ENCODE measurements around the gene TMA16. TPM values are rescaled to one million over a fixed set of nuclear protein-coding genes. Genes with fewer than 3 reads are reported as not detected.
"Not testable (repeated sequence)": the region's sequence is repeated elsewhere in the genome, so short reads cannot be mapped to it uniquely, and the experiment has no call there.

Gene TMA16
- total RNA-seq, 1 donor from 2014 or later: 36.9 TPM

- H3K27ac ChIP-seq: no peak overlapping the region
- DNase-seq (ENCODE audit: low spot score in 2 of 2): no peak
- peaks cover 0 to 7% of the 10 kb centered on the region in 2 donors for H3K36me3 ChIP-seq
- no peaks in the 10 kb centered on the region for H3K4me1 ChIP-seq
- no peaks in the 10 kb centered on the region for H3K27me3 ChIP-seq
- intact Hi-C loops (cut with DNase I): no loop called here
- H3K4me3 ChIP-seq: no peak overlapping the region
- H3K9me3 ChIP-seq: no peaks in the 10 kb centered on the region
- no peak for TF ChIP-seq CTCF (IDR thresholded peaks at IDR 0.05)
Observed at GRCh38 chr4:163534056-163534455, 39.6 kb downstream of the TMA16 start.

- H3K9me3 ChIP-seq: no peaks in the 10 kb centered on the region
- no peak for DNase-seq (ENCODE audit: low spot score in 2 of 2)
- H3K27me3 ChIP-seq: no peaks in the 10 kb centered on the region
- no peaks in the 10 kb centered on the region for H3K36me3 ChIP-seq
- TF ChIP-seq CTCF (IDR thresholded peaks at IDR 0.05): no peak
- no peaks in the 10 kb centered on the region for H3K4me1 ChIP-seq
- H3K4me3 ChIP-seq: no peak overlapping the region
- no peak overlapping the region for H3K27ac ChIP-seq
- intact Hi-C loops (cut with DNase I): no loop called here
Observed at GRCh38 chr4:163535657-163536056, 41.2 kb downstream of the TMA16 start.

GRCh38 chr4:163536091-163536490, 41.6 kb downstream of the TMA16 start:
- no peaks in the 10 kb centered on the region for H3K4me1 ChIP-seq
- intact Hi-C loops (cut with DNase I): no loop called here

GRCh38 chr4:163537114-163537513, 42.6 kb downstream of the TMA16 start:
- no peak overlapping the region for H3K27ac ChIP-seq
- no peaks in the 10 kb centered on the region for H3K36me3 ChIP-seq
- no peak for TF ChIP-seq CTCF (IDR thresholded peaks at IDR 0.05)
- no peaks in the 10 kb centered on the region for H3K9me3 ChIP-seq
- no peaks in the 10 kb centered on the region for H3K4me1 ChIP-seq
- intact Hi-C loops (cut with DNase I): no loop called here
- no peak overlapping the region for H3K4me3 ChIP-seq
- DNase-seq (ENCODE audit: low spot score in 2 of 2): no peak
- no peaks in the 10 kb centered on the region for H3K27me3 ChIP-seq

More at GRCh38 chr4:163536091-163536490, 41.6 kb downstream of the TMA16 start:
- DNase-seq (ENCODE audit: low spot score in 2 of 2): no peak
- Histone ChIP-seq H3K36me3 (no peaks in the 10 kb centered on the region), H3K27ac (no peak overlapping the region), H3K4me3 (no peak overlapping the region), H3K27me3 (no peaks in the 10 kb centered on the region), H3K9me3 (no peaks in the 10 kb centered on the region)
- TF ChIP-seq CTCF (IDR thresholded peaks at IDR 0.05): no peak

- DNase-seq (ENCODE audit: low spot score in 2 of 2); intact Hi-C loops (cut with DNase I); H3K27ac ChIP-seq: not testable (repeated sequence)
Observed at GRCh38 chr4:163538820-163539219, 44.3 kb downstream of the TMA16 start.

GRCh38 chr4:163540448-163540847, 46.0 kb downstream of the TMA16 start:
- no peaks in the 10 kb centered on the region for H3K9me3 ChIP-seq
- H3K27me3 ChIP-seq: no peaks in the 10 kb centered on the region
- TF ChIP-seq CTCF (IDR thresholded peaks at IDR 0.05): no peak
- peak overlapping the region; percentile 14 to 32 for H3K27ac ChIP-seq
- H3K4me1 ChIP-seq: no peaks in the 10 kb centered on the region
- no peak for DNase-seq (ENCODE audit: low spot score in 2 of 2)
- no peak overlapping the region for H3K4me3 ChIP-seq
- intact Hi-C loops (cut with DNase I): loop anchor here (5.0 to 10.0 kb wide), 3 partner anchors 208 to 893 kb away; partner anchors contain the start of gene NPY1R
- no peaks in the 10 kb centered on the region for H3K36me3 ChIP-seq

More at GRCh38 chr4:163538820-163539219, 44.3 kb downstream of the TMA16 start:
- not testable (repeated sequence) for H3K27me3 ChIP-seq, H3K36me3 ChIP-seq, H3K4me1 ChIP-seq, H3K4me3 ChIP-seq, H3K9me3 ChIP-seq
